OCI-LY3 (cell line): ENCODE measurements around the gene VAMP4.

Source experiments
- EZH2phosphoT487 ChIP-seq: fragments of 200-600 bp; shearing (Covaris generic); IDR thresholded peaks from 2 replicates; pipeline ENCODE4 v1.6.1; 2018; ENCODE audit warnings: antibody characterized with exemption, mixed run types, low read depth
- TF ChIP-seq, protein P1 (sequence below): fragments of 200-600, 300-600 bp; sonication (generic); IDR thresholded peaks from 2 replicates; pipeline ENCODE4 v1.5.1; 2014; ENCODE audit warnings: antibody characterized with exemption, low read length, low read depth

DNA sequence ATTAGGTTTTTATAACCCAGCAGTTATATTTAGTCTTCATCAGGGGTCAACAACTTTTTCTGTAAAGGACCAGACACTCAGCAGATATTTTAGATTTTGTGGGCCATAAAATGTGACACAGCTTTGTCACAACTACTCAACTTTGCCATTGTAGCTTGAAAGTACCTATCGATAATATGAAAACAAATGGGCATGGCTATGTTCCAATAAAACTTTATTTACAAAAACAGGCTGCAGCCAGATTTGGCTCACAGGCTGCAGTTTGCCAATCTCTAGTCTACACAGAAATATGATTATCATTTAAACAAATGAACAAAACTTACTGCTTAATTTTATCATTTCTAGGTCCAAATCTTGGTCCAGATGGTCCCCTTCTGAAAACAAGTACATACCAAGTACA lies 23.0 kb downstream of the VAMP4 start:
- TF ChIP-seq, protein P1, sequence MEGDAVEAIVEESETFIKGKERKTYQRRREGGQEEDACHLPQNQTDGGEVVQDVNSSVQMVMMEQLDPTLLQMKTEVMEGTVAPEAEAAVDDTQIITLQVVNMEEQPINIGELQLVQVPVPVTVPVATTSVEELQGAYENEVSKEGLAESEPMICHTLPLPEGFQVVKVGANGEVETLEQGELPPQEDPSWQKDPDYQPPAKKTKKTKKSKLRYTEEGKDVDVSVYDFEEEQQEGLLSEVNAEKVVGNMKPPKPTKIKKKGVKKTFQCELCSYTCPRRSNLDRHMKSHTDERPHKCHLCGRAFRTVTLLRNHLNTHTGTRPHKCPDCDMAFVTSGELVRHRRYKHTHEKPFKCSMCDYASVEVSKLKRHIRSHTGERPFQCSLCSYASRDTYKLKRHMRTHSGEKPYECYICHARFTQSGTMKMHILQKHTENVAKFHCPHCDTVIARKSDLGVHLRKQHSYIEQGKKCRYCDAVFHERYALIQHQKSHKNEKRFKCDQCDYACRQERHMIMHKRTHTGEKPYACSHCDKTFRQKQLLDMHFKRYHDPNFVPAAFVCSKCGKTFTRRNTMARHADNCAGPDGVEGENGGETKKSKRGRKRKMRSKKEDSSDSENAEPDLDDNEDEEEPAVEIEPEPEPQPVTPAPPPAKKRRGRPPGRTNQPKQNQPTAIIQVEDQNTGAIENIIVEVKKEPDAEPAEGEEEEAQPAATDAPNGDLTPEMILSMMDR, result no peak
- no peak for TF ChIP-seq EZH2phosphoT487
